ENCODE results near the gene UPK3BL2. TPM values are rescaled to one million over a fixed set of nuclear protein-coding genes. Genes with fewer than 3 reads are reported as not detected.
"Not testable (repeated sequence)": the region's sequence is repeated elsewhere in the genome, so short reads cannot be mapped to it uniquely, and the experiment has no call there.

UPK3BL2 gene
- total RNA-seq, 1 donor from 2014 or later: 5.8 TPM

DNA sequence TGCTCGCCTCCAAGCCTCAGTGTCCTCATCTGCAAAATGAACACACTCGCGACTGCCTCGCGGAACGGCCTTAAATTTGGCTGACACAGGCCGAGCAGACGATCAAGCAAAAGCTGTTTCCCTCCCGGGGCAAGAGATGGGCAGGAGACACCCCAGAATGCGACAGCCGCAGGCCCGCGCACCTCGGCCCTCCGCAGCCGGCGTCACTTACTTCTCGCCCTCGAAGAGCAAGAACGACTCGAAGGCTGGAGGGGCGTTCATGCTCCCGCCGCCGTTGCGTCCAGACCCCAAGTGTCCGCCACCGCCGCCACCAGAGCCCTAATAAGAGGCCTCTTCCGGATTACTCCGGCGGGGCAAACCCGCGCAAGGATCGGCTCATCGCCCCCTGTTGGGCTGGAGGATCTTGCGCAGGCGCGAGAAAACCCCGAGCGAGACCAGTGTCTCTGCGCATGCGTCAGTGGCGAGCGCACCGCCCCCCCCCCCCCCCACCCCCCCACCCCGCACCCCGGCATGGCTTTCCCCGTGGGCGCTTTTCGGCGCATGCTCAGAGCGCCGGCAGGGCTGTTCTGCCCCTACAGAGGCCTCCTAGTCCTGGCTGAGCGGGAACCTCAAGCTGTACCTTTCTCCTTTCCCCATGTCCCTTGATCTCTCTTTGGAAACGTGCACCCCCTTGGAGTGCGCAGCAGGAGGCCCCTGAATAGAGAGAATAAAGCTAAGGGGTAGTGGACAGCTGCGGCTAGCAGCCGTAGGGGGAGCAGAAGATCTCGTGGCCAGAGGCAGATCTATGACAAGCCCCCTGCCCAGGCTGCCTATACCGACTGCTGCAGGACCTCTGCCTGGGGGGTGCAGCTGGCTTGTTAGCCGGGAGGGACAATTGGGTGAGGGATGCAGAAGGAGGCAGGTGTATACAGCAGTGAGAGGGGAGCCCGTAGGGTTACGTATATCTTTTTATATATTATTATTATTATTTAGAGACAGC, 29.1 kb upstream of the UPK3BL2 start, which contains the start of gene POLR2J3:
Gene POLR2J3 (minus strand): TSS at position 323 of the 979 bp plus-strand sequence. CDS start 62 bp downstream, at position 261.
- not testable (repeated sequence) for H3K36me3 ChIP-seq (ENCODE audit: control insufficient read depth, insufficient read depth, low read length); H3K27me3 ChIP-seq (ENCODE audit: control insufficient read depth, insufficient read depth, low read length); FAIRE-seq
- TF ChIP-seq, protein P1, sequence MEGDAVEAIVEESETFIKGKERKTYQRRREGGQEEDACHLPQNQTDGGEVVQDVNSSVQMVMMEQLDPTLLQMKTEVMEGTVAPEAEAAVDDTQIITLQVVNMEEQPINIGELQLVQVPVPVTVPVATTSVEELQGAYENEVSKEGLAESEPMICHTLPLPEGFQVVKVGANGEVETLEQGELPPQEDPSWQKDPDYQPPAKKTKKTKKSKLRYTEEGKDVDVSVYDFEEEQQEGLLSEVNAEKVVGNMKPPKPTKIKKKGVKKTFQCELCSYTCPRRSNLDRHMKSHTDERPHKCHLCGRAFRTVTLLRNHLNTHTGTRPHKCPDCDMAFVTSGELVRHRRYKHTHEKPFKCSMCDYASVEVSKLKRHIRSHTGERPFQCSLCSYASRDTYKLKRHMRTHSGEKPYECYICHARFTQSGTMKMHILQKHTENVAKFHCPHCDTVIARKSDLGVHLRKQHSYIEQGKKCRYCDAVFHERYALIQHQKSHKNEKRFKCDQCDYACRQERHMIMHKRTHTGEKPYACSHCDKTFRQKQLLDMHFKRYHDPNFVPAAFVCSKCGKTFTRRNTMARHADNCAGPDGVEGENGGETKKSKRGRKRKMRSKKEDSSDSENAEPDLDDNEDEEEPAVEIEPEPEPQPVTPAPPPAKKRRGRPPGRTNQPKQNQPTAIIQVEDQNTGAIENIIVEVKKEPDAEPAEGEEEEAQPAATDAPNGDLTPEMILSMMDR (IDR thresholded peaks at IDR 0.05; ENCODE audit: insufficient read depth, low read length, severe bottlenecking): peak; percentile 52
- peak; percentile 67 for DNase-seq (ENCODE audit: low read depth)
- H3K4me3 ChIP-seq (ENCODE audit: low read depth, low read length): peak within 1 kb of the TSS; percentile 58

DNA sequence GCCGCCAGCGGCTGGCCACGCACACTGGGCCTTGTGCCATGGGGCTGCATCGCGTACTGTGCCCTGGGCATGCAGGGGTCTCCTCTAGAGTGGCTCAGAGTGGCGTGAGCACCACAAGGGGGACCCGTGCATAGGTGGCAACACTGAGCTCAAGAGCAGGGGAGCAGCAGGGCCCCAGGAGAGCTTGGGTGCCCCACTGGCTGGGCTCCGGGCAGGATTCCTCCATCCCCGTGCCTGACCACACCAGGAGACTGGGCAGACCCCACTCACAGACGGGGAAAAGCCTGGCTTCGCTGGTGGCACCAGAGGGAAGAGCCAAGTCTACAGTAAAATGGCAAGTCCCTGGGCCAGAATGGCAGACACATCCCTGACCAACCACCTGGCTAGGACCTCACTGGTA, 25.1 kb upstream of the UPK3BL2 start:
- H3K36me3 ChIP-seq (ENCODE audit: control insufficient read depth, insufficient read depth, low read length); DNase-seq (ENCODE audit: low read depth); H3K4me3 ChIP-seq (ENCODE audit: low read depth, low read length); FAIRE-seq; H3K27me3 ChIP-seq (ENCODE audit: control insufficient read depth, insufficient read depth, low read length): not testable (repeated sequence)

DNA sequence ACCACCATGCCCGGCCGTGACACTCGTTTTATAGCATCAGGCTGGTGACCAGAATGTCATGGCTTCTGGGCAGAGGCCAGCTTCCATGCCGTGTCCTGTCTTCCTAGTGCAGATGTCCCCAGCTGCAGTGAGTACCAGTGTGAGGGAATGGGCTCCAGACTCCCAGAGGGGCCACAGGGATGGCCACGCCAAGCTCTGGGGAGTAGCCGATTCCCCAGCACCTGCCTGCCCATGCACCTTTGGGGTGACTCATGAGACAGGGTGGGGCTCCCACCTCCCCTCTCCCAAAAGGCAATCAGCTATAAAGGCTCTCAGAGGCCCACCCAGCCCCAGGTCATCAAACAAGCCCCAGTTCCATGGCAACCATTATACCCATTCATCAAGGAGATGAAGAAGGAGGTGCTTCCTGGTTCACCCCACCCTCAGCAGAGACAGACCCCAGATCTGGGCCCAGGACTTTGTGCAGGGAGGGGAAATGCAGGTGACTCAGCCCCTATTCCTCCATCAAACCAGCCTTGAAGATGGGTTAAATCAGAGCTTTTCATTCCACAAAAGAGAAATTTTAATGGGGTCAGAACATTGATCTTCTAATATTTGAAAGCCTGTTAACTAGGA, 7.4 kb upstream of the UPK3BL2 start, which contains the start of gene SPDYE2:
Gene SPDYE2 (plus strand): TSS at position 419 of the 615 bp plus-strand sequence. CDS start 2,030 bp downstream, outside the sequence.
- not testable (repeated sequence) for DNase-seq (ENCODE audit: low read depth); H3K27me3 ChIP-seq (ENCODE audit: control insufficient read depth, insufficient read depth, low read length); H3K4me3 ChIP-seq (ENCODE audit: low read depth, low read length); FAIRE-seq; H3K36me3 ChIP-seq (ENCODE audit: control insufficient read depth, insufficient read depth, low read length)

DNA sequence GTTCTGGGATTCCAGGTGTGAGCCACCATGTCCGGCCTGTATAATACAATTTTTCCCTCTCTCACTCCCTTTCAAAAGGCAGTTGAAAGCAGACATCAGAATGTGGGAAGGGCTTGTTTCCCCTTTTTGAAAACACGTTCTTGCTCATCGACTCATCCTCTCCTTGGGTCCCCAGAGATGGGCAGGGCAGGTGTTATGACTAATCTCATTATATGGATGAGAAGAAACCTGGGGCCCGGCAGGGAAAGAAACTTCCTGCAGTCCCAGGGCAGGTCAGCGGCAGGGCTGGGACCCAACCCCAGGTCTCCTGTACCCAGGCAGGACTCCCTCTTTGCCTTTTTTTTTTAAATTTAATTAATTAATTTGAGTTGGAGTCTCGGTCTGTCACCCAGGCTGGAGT, 2.9 kb upstream of the UPK3BL2 start:
- H3K27me3 ChIP-seq (ENCODE audit: control insufficient read depth, insufficient read depth, low read length); H3K4me3 ChIP-seq (ENCODE audit: low read depth, low read length); DNase-seq (ENCODE audit: low read depth); FAIRE-seq; H3K36me3 ChIP-seq (ENCODE audit: control insufficient read depth, insufficient read depth, low read length): not testable (repeated sequence)

DNA sequence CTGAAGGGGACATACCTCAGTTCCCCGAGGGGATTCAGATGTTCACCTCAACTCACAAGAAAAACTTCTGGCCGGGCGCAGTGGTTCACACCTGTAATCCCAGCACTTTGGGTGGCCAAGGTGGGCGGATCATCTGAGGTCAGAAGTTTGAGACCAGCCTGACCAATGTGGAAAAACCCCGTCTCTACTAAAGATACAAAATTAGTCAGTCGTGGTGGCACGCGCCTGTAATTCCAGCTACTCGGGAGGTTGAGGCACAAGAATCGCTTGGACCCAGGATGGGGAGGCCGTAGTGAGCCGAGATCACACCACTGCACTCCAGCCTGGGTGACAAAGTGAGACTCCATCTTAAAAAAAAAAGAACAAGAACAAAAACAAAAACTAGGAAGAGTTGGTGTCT, 1.8 kb upstream of the UPK3BL2 start:
- H3K4me3 ChIP-seq (ENCODE audit: low read depth, low read length); H3K27me3 ChIP-seq (ENCODE audit: control insufficient read depth, insufficient read depth, low read length); DNase-seq (ENCODE audit: low read depth); FAIRE-seq; H3K36me3 ChIP-seq (ENCODE audit: control insufficient read depth, insufficient read depth, low read length): not testable (repeated sequence)

DNA sequence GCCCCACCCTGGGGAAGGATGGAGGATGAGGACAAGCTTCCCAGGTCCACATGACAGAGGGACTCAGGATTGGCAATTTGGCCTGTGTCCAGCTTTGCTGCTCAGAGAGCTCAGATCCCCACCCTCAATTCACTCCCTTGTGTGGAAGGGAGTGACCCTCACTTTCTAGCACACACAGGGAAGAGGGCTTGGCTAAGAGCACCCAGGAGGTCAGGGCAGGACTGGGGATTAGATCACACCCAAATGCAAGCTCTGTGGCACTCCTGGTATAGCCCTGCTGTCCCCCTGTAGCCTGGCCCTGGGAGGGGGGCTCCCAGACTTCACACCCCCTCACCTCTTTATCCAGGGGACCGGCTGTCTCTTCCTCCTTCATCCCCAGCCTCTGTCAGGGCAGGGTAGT, 876 bp upstream of the UPK3BL2 start:
- DNase-seq (ENCODE audit: low read depth); H3K27me3 ChIP-seq (ENCODE audit: control insufficient read depth, insufficient read depth, low read length); H3K4me3 ChIP-seq (ENCODE audit: low read depth, low read length); H3K36me3 ChIP-seq (ENCODE audit: control insufficient read depth, insufficient read depth, low read length); FAIRE-seq: not testable (repeated sequence)

DNA sequence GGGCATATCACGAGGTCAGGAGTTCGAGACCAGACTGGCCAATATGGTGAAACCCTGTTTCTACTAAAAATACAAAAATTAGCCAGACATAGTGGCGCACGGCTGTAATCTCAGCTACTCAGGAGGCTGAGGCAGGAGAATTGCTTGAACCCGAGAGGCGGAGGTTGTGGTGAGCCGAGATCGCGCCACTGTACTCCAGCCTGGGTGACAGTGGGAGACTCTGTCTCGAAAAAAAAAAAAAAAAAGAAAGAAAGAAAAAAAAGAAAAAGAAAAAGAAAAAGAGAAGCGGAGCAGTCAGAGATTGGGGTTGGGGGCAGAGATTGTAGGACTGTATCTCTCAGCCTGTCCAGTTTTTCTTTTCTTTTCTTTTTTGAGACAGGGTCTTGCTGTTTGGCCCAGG, 725 bp downstream of the UPK3BL2 start:
- not testable (repeated sequence) for H3K36me3 ChIP-seq (ENCODE audit: control insufficient read depth, insufficient read depth, low read length); FAIRE-seq; DNase-seq (ENCODE audit: low read depth)

DNA sequence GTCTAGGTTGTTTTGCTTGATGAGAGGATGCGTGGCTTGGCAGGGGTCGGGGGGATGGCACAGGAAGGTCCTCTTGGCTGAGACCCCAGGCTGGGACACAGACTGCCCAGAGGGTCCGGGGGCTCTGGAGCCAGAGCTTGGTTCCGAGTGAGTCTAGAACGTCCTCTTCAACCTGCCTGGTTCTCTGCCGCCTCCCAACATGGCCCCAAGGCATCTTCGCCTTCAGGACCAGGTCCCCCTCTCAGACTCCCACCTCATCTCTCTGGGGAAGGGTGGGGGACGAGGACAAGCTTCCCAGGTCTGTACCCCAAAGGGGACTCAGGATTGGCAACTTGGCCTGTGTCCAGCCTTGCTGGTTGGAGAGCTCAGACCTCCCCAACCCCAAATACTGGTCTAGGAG, 1.4 kb downstream of the UPK3BL2 start:
- not testable (repeated sequence) for H3K4me3 ChIP-seq (ENCODE audit: low read depth, low read length); H3K27me3 ChIP-seq (ENCODE audit: control insufficient read depth, insufficient read depth, low read length); FAIRE-seq; DNase-seq (ENCODE audit: low read depth); H3K36me3 ChIP-seq (ENCODE audit: control insufficient read depth, insufficient read depth, low read length)

More for the DNA sequence above, 725 bp downstream of the UPK3BL2 start:
- H3K4me3 ChIP-seq (ENCODE audit: low read depth, low read length); H3K27me3 ChIP-seq (ENCODE audit: control insufficient read depth, insufficient read depth, low read length): not testable (repeated sequence)

DNA sequence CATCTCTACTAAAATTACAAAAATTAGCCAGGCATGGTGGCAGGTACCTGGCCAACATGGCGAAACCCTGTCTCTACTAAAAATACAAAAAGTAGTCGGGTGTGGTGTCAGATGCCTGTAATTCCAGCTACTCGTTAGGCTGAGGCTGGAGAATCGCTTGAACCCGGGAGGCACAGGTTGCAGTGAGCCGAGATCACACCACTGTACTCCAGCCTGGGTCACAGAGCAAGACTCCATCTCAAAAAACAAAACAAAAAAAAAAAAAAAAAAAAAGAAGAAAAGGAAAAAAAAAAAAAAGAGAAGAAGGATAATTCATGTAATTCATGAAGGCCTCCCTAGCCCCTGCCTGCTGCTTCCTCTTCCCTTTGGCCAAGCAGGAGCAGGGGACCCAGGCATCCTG, 2.9 kb downstream of the UPK3BL2 start:
- H3K4me3 ChIP-seq (ENCODE audit: low read depth, low read length); FAIRE-seq; H3K36me3 ChIP-seq (ENCODE audit: control insufficient read depth, insufficient read depth, low read length); DNase-seq (ENCODE audit: low read depth); H3K27me3 ChIP-seq (ENCODE audit: control insufficient read depth, insufficient read depth, low read length): not testable (repeated sequence)

DNA sequence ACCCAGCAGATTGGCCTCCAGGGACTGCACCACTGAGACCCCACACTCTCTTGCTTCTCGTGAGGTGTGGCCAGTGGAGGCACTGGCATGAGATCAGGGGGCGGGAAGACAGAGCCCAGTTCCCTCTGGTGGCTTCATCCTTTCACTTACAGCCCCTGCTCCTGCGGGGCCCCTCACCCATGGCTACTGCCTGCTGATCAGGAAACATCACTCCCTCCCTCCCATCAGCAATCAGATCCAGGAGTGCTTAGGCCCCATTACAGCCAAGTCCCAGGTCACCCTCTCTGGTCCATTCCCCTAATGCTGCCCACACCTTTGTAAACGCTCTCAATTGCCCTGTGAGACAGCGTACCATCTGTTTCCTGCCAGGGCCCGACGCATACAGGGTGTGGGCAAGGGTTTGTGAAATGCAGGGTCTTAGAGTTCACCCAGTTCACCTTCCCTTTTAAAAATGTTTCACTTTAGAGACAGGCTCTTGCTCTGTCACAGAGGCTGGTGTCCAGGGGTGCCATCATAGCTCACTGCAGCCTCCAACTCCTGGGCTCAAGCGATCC, 8.4 kb downstream of the UPK3BL2 start:
- not testable (repeated sequence) for H3K36me3 ChIP-seq (ENCODE audit: control insufficient read depth, insufficient read depth, low read length); H3K4me3 ChIP-seq (ENCODE audit: low read depth, low read length); H3K27me3 ChIP-seq (ENCODE audit: control insufficient read depth, insufficient read depth, low read length); DNase-seq (ENCODE audit: low read depth); FAIRE-seq

DNA sequence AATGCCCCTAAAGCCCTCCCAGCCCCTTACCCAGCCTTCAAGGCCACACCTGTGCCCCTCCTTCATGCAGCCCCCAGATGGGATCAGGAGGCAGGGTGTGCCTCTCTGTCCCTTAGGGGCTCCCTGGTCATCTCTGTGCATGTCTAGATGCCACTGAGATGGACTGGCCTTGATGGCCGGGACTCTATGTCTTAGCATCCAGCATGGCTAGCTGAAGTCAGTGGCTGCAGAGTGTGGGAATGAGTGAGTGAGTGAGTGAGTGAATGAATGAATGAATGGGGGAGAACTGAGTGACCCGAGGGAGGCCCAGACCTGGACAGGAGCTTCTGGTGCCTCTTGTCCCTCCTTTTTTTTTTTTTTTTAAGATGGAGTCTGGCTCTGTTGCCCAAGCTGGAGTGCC, 11.4 kb downstream of the UPK3BL2 start:
- FAIRE-seq; H3K36me3 ChIP-seq (ENCODE audit: control insufficient read depth, insufficient read depth, low read length); DNase-seq (ENCODE audit: low read depth); H3K27me3 ChIP-seq (ENCODE audit: control insufficient read depth, insufficient read depth, low read length); H3K4me3 ChIP-seq (ENCODE audit: low read depth, low read length): not testable (repeated sequence)

DNA sequence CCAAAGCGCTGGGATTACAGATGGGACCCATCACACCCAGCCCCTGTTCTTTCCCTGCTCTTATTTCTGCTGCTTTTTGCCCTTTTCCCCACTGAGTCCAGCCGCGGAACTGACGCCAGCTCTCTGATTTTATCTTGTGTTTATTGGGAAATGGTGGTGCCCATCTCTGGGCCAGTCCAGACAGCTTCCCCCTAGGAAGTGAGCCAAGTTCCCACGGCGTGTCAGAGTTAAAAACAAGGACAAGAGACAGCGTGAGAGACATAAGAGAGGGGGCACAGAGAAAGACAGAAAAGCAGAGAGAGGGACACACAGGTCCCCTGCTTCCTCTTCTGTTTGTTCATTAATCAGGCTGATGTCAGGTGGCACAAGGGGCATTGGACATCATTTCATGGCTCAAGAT, 11.9 kb downstream of the UPK3BL2 start:
- not testable (repeated sequence) for H3K27me3 ChIP-seq (ENCODE audit: control insufficient read depth, insufficient read depth, low read length); FAIRE-seq; DNase-seq (ENCODE audit: low read depth); H3K4me3 ChIP-seq (ENCODE audit: low read depth, low read length); H3K36me3 ChIP-seq (ENCODE audit: control insufficient read depth, insufficient read depth, low read length)

Measured in bronchial epithelial cell (primary cell).